ENCODE measurements around the gene PEX5L.

Gene PEX5L

GRCh38 chr3:179953993-179954870 is 82.5 kb downstream of the PEX5L start:
- no peak for DNase-seq

- no peak for DNase-seq
These were observed 85.9 kb downstream of the PEX5L start for GRCh38 chr3:179950840-179951239.

DNA sequence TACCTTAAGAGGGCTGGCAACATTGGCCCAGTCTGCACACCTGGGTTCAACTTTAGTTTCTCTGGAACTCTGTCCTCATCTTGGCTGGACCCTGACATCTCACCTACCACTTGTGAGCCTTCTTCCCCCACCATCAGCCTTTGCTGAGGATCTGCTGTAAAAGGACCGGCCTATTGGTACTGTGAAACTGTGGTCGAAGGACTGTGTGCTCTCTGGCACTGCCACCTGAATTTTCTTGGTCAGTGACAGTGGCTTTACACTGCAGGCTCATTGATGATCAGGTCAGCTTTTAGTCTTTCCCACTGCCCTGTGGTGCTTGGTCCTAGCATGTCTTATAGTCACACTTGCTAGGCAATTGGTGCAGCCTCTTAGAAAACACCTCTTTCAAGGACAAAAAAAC is 86.9 kb downstream of the PEX5L start:
- DNase-seq = no peak

- no peak for DNase-seq
These were observed 87.3 kb downstream of the PEX5L start for GRCh38 chr3:179949412-179949811.

DNA sequence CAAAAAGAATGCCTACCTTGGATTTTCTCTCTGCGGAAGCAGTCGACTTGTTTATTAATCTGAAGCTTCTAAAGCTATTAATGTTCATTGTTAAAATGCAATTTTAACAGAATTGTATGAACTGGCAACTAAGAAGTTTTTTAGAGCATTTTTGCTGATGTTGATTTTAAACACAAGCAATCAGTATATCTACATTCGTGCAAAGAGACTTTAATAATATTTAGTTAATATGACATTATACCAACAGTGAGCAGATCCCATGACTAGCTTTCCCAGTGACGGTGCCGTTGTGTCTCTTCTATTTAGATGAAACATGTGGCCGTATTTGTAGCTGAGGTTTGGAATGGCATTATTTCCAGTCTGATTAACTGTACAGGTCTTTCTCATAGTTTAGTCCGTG is 88.0 kb downstream of the PEX5L start:
- DNase-seq = no peak

DNA sequence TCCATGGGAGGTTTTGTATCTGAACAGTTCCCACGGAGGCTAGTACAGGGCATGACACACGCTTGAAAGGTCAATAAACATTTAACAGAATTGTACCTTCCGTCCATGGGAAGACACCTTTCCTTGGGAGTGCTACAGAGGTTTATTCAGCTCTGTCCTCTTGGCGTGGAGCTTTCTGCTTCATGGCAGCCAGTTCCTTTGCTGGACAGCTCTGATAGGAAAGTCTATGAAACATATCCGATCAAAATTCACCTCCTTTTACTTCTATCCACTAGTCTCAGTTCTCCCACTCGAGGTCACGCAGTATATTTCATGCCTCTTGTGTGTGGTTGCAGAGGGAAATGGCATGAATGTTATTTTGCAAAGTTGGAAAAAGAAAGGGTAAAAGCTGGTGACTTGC is 91.2 kb downstream of the PEX5L start:
- no peak for DNase-seq

DNA sequence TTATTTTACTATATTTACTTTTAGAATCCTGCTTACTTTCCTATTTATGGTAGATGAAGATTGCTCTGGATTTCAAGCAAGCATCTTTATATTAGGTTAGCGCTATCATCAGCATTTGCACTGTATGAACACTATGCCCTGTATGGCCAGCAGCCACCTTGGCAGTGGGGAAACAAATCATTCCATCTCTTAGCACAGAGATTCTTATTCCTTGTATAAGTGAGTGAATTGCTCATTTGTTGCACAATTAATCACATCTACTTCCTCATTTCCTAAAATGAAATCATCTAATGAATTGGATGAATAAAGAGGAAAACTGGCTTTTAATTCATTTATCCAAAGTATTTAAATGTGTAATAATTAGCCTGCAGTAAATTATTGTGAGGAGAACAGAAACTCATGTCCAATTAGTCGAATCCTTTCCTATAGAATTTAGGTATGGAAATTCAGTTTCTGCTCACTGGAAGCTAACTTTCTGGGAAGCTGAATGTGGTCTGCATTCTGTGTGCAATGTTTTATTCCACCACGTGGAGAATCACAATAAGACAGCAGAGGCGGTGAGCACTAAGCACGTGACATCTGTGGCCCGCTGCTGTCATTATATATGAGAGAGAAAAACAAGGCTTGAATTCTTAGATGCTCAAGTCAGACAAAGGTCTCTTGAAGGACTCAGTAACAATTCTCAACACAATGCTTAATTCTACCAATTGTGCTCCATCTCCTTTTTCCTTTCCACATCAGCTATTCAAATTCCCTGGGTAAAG is 93.4 kb downstream of the PEX5L start:
- no peak for DNase-seq

- DNase-seq = no peak
These were observed 94.1 kb downstream of the PEX5L start for GRCh38 chr3:179942553-179943075.

DNA sequence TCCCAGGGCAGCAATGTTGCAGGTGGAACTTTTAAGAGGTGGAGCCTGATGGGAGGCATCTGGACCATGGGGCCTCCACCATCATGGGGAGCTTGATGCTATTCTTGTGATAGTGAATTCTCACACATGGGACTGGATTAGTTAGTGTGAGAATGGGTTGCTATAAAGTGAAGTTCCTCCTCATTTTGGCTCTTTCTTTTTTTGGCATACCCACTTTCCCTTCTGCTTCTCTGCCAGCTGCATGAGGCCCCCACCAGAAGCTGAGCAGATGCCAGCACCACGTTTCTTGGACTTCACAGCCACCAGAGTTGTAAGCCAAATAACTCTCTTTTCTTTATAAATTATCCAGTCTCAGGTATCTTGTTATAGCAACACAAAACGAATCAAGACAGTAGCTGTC is 101.0 kb downstream of the PEX5L start:
- no peak for DNase-seq

DNA sequence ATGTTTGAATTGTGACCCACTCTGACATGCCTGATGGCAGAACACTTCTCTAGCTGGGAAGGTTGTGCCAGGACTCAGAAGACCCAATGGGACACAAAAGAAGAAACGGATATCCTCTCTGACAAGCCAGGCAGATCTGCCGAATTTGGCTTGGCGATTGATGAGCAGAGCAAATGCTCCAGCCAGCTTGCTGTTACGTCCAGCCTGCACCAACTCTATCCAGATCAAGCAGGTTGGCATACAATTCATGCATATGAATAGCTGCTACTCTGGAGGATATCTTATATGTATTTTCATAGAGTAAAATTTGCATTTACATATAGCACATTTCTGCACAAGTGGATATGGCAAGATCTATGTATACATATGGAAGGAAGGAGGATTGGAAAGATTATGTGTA is 102.8 kb downstream of the PEX5L start:
- DNase-seq = no peak

GRCh38 chr3:179933080-179933479 is 103.7 kb downstream of the PEX5L start:
- no peak for DNase-seq

- no peak for DNase-seq
These were observed 104.1 kb downstream of the PEX5L start for GRCh38 chr3:179932674-179933073.

DNA sequence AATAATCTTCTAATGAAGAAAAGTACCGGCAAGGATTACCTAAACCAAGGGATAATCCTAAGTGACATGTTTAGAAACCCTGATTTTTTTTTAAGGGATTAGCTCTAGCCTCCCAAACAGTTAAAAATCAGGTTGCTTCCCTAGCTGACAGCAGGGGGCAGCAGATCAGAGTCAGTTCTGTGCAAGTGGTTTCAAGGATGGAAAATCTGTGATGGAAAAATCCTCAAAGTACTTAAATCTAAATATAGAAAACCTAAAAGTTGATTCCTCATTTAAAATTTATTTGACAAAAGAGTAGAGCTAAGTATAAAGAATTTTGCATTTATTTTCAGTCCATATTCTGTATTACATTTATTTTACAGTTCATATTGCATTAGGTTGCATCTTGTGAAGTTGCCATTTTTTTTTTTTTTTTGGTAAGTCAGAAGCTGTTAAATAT is 107.6 kb downstream of the PEX5L start:
- DNase-seq = peak; percentile 10

DNA sequence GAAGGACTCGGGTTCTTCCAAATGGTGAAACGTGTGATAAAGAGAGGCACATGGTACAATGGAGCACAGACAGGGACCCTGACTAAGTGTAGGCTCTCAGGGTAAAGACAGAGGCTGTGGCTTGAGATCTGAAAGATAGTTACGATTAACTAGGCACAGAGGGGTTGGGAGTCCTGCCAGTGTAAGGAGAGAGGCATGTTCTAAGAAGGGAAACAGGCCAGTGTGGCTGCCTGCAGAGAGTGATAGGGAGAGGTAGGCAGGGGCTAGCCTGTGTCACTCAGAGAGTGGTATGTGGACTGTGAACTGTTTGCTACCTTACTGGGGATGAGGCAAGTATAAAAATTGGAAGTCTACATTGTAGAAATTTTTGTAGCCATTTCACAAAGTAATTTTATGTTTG is 109.5 kb downstream of the PEX5L start:
- no peak for DNase-seq

GRCh38 chr3:179921951-179922350 is 114.8 kb downstream of the PEX5L start:
- DNase-seq = no peak

GRCh38 chr3:179921500-179921899 is 115.2 kb downstream of the PEX5L start:
- DNase-seq = no peak

DNA sequence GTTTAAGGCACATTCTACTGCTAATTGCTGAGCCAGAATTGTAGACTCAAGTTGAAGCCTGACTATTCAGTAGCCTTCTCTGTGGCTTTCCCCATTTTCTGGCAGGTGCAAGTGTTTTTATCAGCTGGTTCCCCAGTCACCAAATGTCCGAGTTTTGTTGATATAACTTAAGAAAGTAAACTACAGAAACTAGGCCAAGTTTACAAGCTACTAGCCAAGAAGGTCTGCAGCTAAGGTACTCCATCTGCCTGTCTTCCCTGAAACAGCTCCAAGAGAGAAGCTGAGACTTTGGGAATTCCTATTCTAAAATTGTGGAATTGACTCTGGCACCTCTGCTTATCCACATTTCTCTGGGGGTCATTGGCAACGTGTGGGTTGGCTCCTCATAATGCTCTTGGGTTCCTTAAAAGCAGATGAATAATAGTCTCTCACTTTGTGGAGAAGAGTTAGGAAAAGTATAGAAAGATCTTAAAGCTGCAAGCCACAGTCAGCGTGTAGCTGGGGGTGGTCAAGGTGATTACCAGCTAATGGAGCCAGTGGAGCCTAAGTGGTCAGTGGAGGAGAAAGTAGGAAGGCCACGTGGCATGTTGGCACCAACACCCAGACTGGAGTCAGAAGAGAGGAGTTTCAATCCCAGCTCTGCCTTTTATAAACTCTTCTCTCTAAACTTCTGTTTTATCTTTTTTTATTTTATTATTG is 128.8 kb downstream of the PEX5L start:
- DNase-seq = no peak

- no peak for DNase-seq
These were observed 134.7 kb downstream of the PEX5L start for GRCh38 chr3:179902061-179902460.

GRCh38 chr3:179898024-179898423 is 138.7 kb downstream of the PEX5L start:
- no peak for DNase-seq

- no peak for DNase-seq
These were observed 139.5 kb downstream of the PEX5L start for GRCh38 chr3:179897231-179897630.

DNA sequence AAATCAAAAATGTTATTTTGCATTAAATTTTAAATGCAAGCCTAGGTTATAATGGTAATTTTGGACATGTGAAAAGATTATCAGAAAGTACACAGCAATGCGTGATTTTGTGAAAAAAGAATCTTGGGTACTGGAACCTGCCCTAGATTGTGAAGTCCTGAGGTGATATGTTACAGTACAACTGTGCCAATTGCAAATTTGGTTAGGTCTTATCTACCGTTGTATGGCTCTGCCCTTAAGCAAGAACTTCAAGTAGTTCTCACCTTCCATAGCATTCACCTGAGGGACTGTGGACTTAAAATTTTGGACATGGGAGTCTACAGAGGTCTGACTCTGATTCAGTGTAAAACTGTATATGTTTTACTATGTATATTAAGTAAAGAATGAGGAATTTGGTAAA is 140.2 kb downstream of the PEX5L start:
- no peak for DNase-seq

DNA sequence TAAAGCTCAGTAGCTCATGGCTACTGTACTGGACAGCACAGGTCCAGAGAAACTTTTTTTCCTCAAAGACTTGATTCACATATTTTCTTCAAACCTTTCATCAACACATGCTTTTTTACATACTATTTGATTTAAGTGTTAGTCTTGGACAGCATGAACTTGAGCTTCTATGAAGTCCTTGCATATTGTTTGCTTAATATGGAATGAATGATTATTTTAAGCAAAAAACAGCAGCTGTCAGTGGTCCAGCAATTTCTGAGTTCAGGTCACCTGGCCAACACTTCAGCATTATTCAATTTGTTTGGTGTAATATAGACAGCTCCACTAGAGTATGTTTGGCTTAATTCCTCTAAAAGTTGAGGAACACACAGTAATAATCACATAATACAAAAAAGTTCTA is 141.4 kb downstream of the PEX5L start:
- DNase-seq = no peak

DNA sequence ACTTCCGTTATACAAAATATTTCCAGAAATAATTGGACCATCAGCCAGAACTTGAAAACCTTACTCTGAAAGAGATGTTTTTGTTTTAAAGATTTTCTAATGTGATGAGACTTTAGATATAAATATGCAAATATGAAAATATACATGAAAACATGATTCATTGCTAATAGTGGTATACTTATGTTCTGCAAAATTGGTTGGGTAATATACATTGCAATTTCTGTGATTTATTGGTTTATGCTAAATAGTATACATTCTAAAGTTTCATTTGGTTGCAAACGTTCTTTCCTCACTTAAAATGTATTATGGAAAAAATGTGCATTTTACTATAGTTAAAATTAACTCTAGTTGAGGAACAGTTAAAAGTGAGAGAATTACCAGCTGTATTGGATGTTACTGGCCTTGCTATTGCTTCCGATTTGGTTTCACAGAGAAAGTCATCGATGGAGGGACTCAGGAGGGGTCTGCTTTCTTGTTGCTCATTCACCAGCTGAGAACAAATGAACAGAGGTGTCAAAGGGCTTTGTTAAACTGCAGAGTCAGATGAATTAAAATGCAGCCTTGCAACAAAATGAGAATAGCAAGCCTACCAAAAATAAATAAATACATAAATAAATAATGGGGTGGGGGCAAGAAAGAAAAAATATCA is 149.3 kb downstream of the PEX5L start:
- no peak for DNase-seq

Data from activated CD4-positive, alpha-beta T cell treated with anti-CD3 and anti-CD28 coated beads for 1 hour (primary cell).